WTC11 (cell line): Measurements from ENCODE around the gene TIAM2. TPM values are rescaled to one million over a fixed set of nuclear protein-coding genes. Genes with fewer than 3 reads are reported as not detected.

Experiments used
- ATAC-seq: fragments of 200-7000 bp; cut with Tn5 transposase; 2 replicates; pipeline ENCODE4 v1.10.0; 2021; ENCODE audit warnings: mild to moderate bottlenecking, moderate library complexity
- CTCF ChIA-PET: fragments of 300-600 bp; sonication (Branson Sonifier 250); formaldehyde crosslinking; loops from one replicate; lab custom pipeline; 2021; ENCODE audit warnings: antibody characterized with exemption; lab: Charles Lee
- POLR2A ChIA-PET: fragments of 350-600 bp; sonication (Branson Sonifier 250); formaldehyde crosslinking; loops from one replicate; lab custom pipeline; 2021; ENCODE audit warnings: antibody characterized with exemption; lab: Charles Lee
- DNase-seq: peaks from one replicate; pipeline ENCODE4 v3.0.0; 2021; ENCODE audit warnings: low spot score
- H3K27ac Mint-ChIP-seq: 2 replicates; pipeline ENCODE4 v1.8.0; 2021; ENCODE audit warnings: mixed read lengths
- H3K27me3 Mint-ChIP-seq: 2 replicates; pipeline ENCODE4 v1.8.0; 2021; ENCODE audit warnings: low read depth, mild to moderate bottlenecking, moderate library complexity, mixed read lengths
- H3K36me3 Mint-ChIP-seq: 2 replicates; pipeline ENCODE4 v1.8.0; 2021; ENCODE audit warnings: mixed read lengths
- H3K4me1 Mint-ChIP-seq: 2 replicates; pipeline ENCODE4 v1.8.0; 2022; ENCODE audit warnings: mixed read lengths
- H3K4me3 Mint-ChIP-seq: 2 replicates; pipeline ENCODE4 v1.8.0; 2021; ENCODE audit warnings: mild to moderate bottlenecking, moderate library complexity, mixed read lengths
- H3K9me3 Mint-ChIP-seq: 2 replicates; pipeline ENCODE4 v1.8.0; 2021; ENCODE audit warnings: mixed read lengths
- ATF2 ChIP-seq: sonication (generic); formaldehyde crosslinking; IDR thresholded peaks from 2 replicates; pipeline ENCODE4 v1.8.1; 2022; ENCODE audit warnings: low read depth, missing genetic modification reagents, borderline replicate concordance
- ATF3 ChIP-seq: sonication (generic); formaldehyde crosslinking; conservative IDR thresholded peaks from 2 replicates; pipeline ENCODE4 v1.8.1; 2022; ENCODE audit warnings: mild to moderate bottlenecking, missing genetic modification reagents
- CBFB ChIP-seq: sonication (generic); formaldehyde crosslinking; IDR thresholded peaks from 2 replicates; pipeline ENCODE4 v1.8.1; 2022; ENCODE audit warnings: mild to moderate bottlenecking, low read depth, missing genetic modification reagents
- CDX4 ChIP-seq: fragments of 250-450 bp; sonication (Bioruptor Pico); IDR thresholded peaks from 2 replicates; pipeline ENCODE4 v1.9.0; 2021; ENCODE audit warnings: moderate library complexity, mild to moderate bottlenecking, inconsistent platforms, borderline replicate concordance
- CTCF ChIP-seq: fragments of 200-600 bp; IDR thresholded peaks from 2 replicates; pipeline ENCODE4 v1.8.0; 2022; ENCODE audit warnings: antibody characterized with exemption
- E2F5 ChIP-seq: sonication (generic); formaldehyde crosslinking; IDR thresholded peaks from 2 replicates; pipeline ENCODE4 v1.8.1; 2022; ENCODE audit warnings: mild to moderate bottlenecking, moderate library complexity, missing genetic modification reagents
- ERG ChIP-seq: fragments of 250-450 bp; sonication (Bioruptor Pico); IDR thresholded peaks from 2 replicates; pipeline ENCODE4 v1.8.0; 2021; ENCODE audit warnings: mild to moderate bottlenecking
- FOXP1 ChIP-seq: sonication (generic); formaldehyde crosslinking; IDR thresholded peaks from 2 replicates; pipeline ENCODE4 v1.8.0; 2022; ENCODE audit warnings: missing genetic modification reagents, mild to moderate bottlenecking, moderate library complexity, borderline replicate concordance
- GABPB1 ChIP-seq: sonication (generic); formaldehyde crosslinking; IDR thresholded peaks from 2 replicates; pipeline ENCODE4 v1.8.1; 2023; ENCODE audit warnings: mild to moderate bottlenecking, missing genetic modification reagents
- JAZF1 ChIP-seq: fragments of 250-450 bp; sonication (Bioruptor Pico); IDR thresholded peaks from 2 replicates; pipeline ENCODE4 v1.9.0; 2021; ENCODE audit warnings: moderate library complexity, mild to moderate bottlenecking, inconsistent platforms
- JUN ChIP-seq: sonication (generic); formaldehyde crosslinking; IDR thresholded peaks from 2 replicates; pipeline ENCODE4 v1.8.0; 2023; ENCODE audit warnings: mild to moderate bottlenecking, missing genetic modification reagents
- MXD4 ChIP-seq: fragments of 250-450 bp; sonication (Bioruptor Pico); IDR thresholded peaks from 2 replicates; pipeline ENCODE4 v1.8.0; 2021; ENCODE audit warnings: mild to moderate bottlenecking, moderate library complexity, borderline replicate concordance
- MYBL2 ChIP-seq: sonication (generic); formaldehyde crosslinking; IDR thresholded peaks from 2 replicates; pipeline ENCODE4 v1.8.1; 2023; ENCODE audit warnings: mild to moderate bottlenecking, moderate library complexity, missing genetic modification reagents
- PRDM15 ChIP-seq: sonication (generic); formaldehyde crosslinking; IDR thresholded peaks from 2 replicates; pipeline ENCODE4 v1.8.0; 2022; ENCODE audit warnings: missing genetic modification reagents
- ZBTB43 ChIP-seq: sonication (generic); formaldehyde crosslinking; IDR thresholded peaks from 2 replicates; pipeline ENCODE4 v1.8.1; 2023; ENCODE audit warnings: mild to moderate bottlenecking, missing genetic modification reagents
- ZNF281 ChIP-seq: sonication (generic); formaldehyde crosslinking; IDR thresholded peaks from 2 replicates; pipeline ENCODE4 v1.8.0; 2023; ENCODE audit warnings: mild to moderate bottlenecking, missing genetic modification reagents
- ZNF416 ChIP-seq: fragments of 250-450 bp; sonication (Bioruptor Pico); IDR thresholded peaks from 2 replicates; pipeline ENCODE4 v1.9.0; 2021; ENCODE audit warnings: mild to moderate bottlenecking, inconsistent platforms
- total RNA-seq: library from RNA; stranded (reverse); gene quantifications from 3 replicates; pipeline ENCODE4 v1.2.3, GENCODE V29; 2021

The TIAM2 gene
- total RNA-seq, 1 experiment from 2014 or later, result 15.1 TPM

GRCh38 chr6:155275808-155276480 lies 280.8 kb downstream of the TIAM2 start (continued):
- no peak for TF ChIP-seq ZBTB43 (CRISPR knock-in tag)
- no peak for TF ChIP-seq JAZF1
- TF ChIP-seq CTCF, result no peak
- no peak for TF ChIP-seq CBFB
- TF ChIP-seq JUN (CRISPR knock-in tag), result no peak

GRCh38 chr6:155276638-155277037 lies 281.5 kb downstream of the TIAM2 start:
- ATAC-seq (no peak), DNase-seq (no peak)
- ChIA-PET POLR2A (no interaction called here), CTCF (no interaction called here)
- H3K4me1 Mint-ChIP-seq, result peaks cover 20% of the 10 kb centered on the region
- H3K27ac Mint-ChIP-seq, result no peak overlapping the region
- H3K9me3 Mint-ChIP-seq, result no peaks in the 10 kb centered on the region
- peaks cover 24% of the 10 kb centered on the region for H3K36me3 Mint-ChIP-seq
- H3K27me3 Mint-ChIP-seq, result no peaks in the 10 kb centered on the region
- H3K4me3 Mint-ChIP-seq, result no peak overlapping the region
- TF ChIP-seq ZNF281 (CRISPR knock-in tag), result no peak
- TF ChIP-seq CDX4 (CRISPR knock-in tag), result no peak
- no peak for TF ChIP-seq JUN (CRISPR knock-in tag)
- no peak for TF ChIP-seq ATF2 (CRISPR knock-in tag)
- no peak for TF ChIP-seq CTCF
- no peak for TF ChIP-seq ERG (CRISPR knock-in tag)
- TF ChIP-seq MYBL2 (CRISPR knock-in tag), result no peak
- TF ChIP-seq ZNF416, result no peak
- TF ChIP-seq MXD4 (CRISPR knock-in tag), result no peak
- TF ChIP-seq E2F5, result no peak
- TF ChIP-seq ATF3 (CRISPR knock-in tag), result no peak
- no peak for TF ChIP-seq FOXP1 (CRISPR knock-in tag)
- no peak for TF ChIP-seq GABPB1 (CRISPR knock-in tag)
- TF ChIP-seq PRDM15 (CRISPR knock-in tag), result no peak
